ENCODE measurements around the gene PFN3. TPM values are rescaled to one million over a fixed set of nuclear protein-coding genes. Genes with fewer than 3 reads are reported as not detected.
A peak's percentile ranks its signal among the peaks of the same experiment; 100 is the strongest.

Gene PFN3
- total RNA-seq, 2 experiments from 2014 or later = not detected

GRCh38 chr5:177353093-177353492 lies 47.4 kb downstream of the PFN3 start:
- H3K4me3 Mint-ChIP-seq = peak overlapping the region; percentile 61
- H3K36me3 Mint-ChIP-seq (ENCODE audit: low read depth) = peaks cover 32% of the 10 kb centered on the region
- no peaks in the 10 kb centered on the region for H3K9me3 Mint-ChIP-seq
- H3K27me3 ChIP-seq (ENCODE audit: control insufficient read depth in 1 of 2, insufficient read depth in 2 of 2, low read length in 2 of 2) = no peaks in the 10 kb centered on the region
- ChIA-PET CTCF (interaction anchor here (0.7 to 1.8 kb wide), 4 partner anchors 8 to 877 kb away, joined by 3 to 6 read pairs (median 4); no protein-coding TSS in a partner anchor), POLR2A (no interaction called here)
- intact Hi-C loops (cut with DNase I, micrococcal nuclease) = loop anchor here in 1 of 2 experiments (5.0 to 10.0 kb wide), 3 partner anchors 221 to 968 kb away; partner anchors contain the start of genes HIGD2A, NHP2, NOP16 and NSD1
- no peak for DNase-seq
- no peak overlapping the region for H3K27ac ChIP-seq (ENCODE audit: low read depth in 1 of 2, low read length in 2 of 2)
- peaks cover 15% of the 10 kb centered on the region for H3K36me3 ChIP-seq (ENCODE audit: insufficient read depth, low read length)
- H3K27me3 Mint-ChIP-seq = no peaks in the 10 kb centered on the region
- no peak overlapping the region for H3K4me3 ChIP-seq (ENCODE audit: low read length)
- peaks cover 73% of the 10 kb centered on the region for H3K4me1 Mint-ChIP-seq (ENCODE audit: low read depth)
- no peaks in the 10 kb centered on the region for H3K9me3 ChIP-seq (ENCODE audit: control insufficient read depth in 1 of 2, insufficient read depth in 1 of 2, low read length in 2 of 2)
- TF ChIP-seq, protein P1, sequence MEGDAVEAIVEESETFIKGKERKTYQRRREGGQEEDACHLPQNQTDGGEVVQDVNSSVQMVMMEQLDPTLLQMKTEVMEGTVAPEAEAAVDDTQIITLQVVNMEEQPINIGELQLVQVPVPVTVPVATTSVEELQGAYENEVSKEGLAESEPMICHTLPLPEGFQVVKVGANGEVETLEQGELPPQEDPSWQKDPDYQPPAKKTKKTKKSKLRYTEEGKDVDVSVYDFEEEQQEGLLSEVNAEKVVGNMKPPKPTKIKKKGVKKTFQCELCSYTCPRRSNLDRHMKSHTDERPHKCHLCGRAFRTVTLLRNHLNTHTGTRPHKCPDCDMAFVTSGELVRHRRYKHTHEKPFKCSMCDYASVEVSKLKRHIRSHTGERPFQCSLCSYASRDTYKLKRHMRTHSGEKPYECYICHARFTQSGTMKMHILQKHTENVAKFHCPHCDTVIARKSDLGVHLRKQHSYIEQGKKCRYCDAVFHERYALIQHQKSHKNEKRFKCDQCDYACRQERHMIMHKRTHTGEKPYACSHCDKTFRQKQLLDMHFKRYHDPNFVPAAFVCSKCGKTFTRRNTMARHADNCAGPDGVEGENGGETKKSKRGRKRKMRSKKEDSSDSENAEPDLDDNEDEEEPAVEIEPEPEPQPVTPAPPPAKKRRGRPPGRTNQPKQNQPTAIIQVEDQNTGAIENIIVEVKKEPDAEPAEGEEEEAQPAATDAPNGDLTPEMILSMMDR (IDR thresholded peaks at IDR 0.05) = no peak
- peak overlapping the region; percentile 14 for H3K27ac Mint-ChIP-seq
- H3K4me1 ChIP-seq (ENCODE audit: insufficient read depth, low read length) = peaks cover 69% of the 10 kb centered on the region
- ATAC-seq (ENCODE audit: poor library complexity) = no peak

DNA sequence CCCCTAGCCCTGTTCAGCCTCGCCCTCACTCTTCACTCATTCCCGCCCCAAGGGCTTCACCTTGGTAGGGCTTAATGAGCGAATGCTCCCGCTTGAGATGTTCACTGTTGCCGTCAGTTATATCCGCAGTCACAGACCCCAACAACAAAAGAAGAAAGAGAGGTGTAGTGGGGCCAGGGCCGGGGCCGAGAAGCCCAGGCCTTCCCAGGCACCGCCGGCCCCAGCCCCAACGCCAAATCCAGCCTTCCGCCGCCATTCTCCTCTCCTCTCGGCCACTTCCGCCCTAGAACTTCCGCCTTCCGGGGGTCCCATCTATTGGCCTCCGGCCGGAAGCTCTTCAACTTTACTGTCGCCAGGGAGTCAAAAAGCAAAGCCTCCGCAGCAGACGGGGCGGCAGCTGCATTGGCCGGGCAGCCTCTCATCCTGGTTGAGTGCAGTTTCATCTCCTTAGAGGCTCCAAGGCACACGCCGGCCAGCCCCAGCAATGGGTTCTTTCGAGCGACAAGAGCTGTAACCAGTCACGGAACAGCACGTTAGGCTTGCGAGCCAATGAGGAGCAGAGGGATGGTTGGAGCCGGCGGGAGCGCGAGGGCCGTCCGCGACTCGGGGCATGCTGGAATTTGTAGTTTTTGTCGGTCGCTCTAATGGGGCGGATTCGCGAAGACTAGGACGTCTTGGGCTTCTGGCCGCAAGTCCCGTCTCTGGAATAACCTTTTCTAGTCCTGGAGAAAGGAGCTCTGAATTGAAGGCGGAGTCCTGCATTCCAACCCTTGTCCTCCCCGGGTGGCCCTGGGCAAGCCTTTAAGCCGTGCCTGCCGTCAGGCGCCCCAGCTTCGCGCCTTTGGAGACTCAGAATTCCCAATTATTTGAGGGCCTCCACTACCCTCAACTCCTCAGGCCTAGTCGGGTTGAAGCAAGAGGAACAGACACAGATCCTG lies 48.8 kb downstream of the PFN3 start, which contains the start of gene LMAN2:
Gene LMAN2 (minus strand): TSS at position 277 of the 938 bp plus-strand sequence. CDS start 21 bp downstream, at position 256.
- DNase-seq (peak; percentile 83 to 96 (median 86)), ATAC-seq (ENCODE audit: poor library complexity) (peak; percentile 99)
- Mint-ChIP-seq H3K36me3 (ENCODE audit: low read depth) (peaks cover 38% of the 10 kb centered on the region), H3K27me3 (no peaks in the 10 kb centered on the region), H3K4me1 (ENCODE audit: low read depth) (peaks cover 71% of the 10 kb centered on the region), H3K27ac (peak within 1 kb of the TSS; percentile 98), H3K4me3 (peak within 1 kb of the TSS; percentile 95), H3K9me3 (no peaks in the 10 kb centered on the region)
- ChIA-PET POLR2A (interaction anchor here (0.8 to 2.5 kb wide), 21 partner anchors 8 to 814 kb away, joined by 3 to 17 read pairs (median 5); partner anchors contain the start of genes GRK6, PRELID1, RAB24 and RNF44), CTCF (interaction anchor here (1.0 to 2.0 kb wide), 9 partner anchors 17 to 106 kb away, joined by 3 to 13 read pairs (median 5); no protein-coding TSS in a partner anchor)
- Histone ChIP-seq H3K27me3 (ENCODE audit: control insufficient read depth in 1 of 2, insufficient read depth in 2 of 2, low read length in 2 of 2) (no peaks in the 10 kb centered on the region), H3K9me3 (ENCODE audit: control insufficient read depth in 1 of 2, insufficient read depth in 1 of 2, low read length in 2 of 2) (no peaks in the 10 kb centered on the region), H3K36me3 (ENCODE audit: insufficient read depth, low read length) (peaks cover 28% of the 10 kb centered on the region), H3K4me1 (ENCODE audit: insufficient read depth, low read length) (peaks cover 63% of the 10 kb centered on the region), H3K4me3 (ENCODE audit: low read length) (peak within 1 kb of the TSS; percentile 95), H3K27ac (ENCODE audit: low read depth in 1 of 2, low read length in 2 of 2) (peak within 1 kb of the TSS; percentile 85 to 95)
- TF ChIP-seq, protein P1 (IDR thresholded peaks at IDR 0.05) = no peak
- intact Hi-C loops (cut with DNase I, micrococcal nuclease) = loop anchor here in 1 of 2 experiments (1.0 to 10.0 kb wide), 4 partner anchors 219 to 967 kb away; partner anchors contain the start of genes B4GALT7, HIGD2A, NHP2 and NOP16

- H3K4me3 ChIP-seq (ENCODE audit: low read length) = peak overlapping the region; percentile 95
- intact Hi-C loops (cut with DNase I, micrococcal nuclease) = loop anchor here in 1 of 2 experiments (1.0 to 10.0 kb wide), 4 partner anchors 219 to 966 kb away; partner anchors contain the start of genes B4GALT7, HIGD2A, NHP2 and NOP16
- no peak for DNase-seq
- H3K4me1 Mint-ChIP-seq (ENCODE audit: low read depth) = peaks cover 71% of the 10 kb centered on the region
- peaks cover 46% of the 10 kb centered on the region for H3K36me3 Mint-ChIP-seq (ENCODE audit: low read depth)
- H3K27ac ChIP-seq (ENCODE audit: low read depth in 1 of 2, low read length in 2 of 2) = peak overlapping the region; percentile 85 to 95
- TF ChIP-seq, protein P1 (IDR thresholded peaks at IDR 0.05) = no peak
- ATAC-seq (ENCODE audit: poor library complexity) = no peak
- CTCF ChIA-PET = interaction anchor here (1.0 to 2.0 kb wide), 6 partner anchors 18 to 103 kb away, joined by 3 to 13 read pairs (median 5); no protein-coding TSS in a partner anchor
- H3K9me3 Mint-ChIP-seq = no peaks in the 10 kb centered on the region
- H3K9me3 ChIP-seq (ENCODE audit: control insufficient read depth in 1 of 2, insufficient read depth in 1 of 2, low read length in 2 of 2) = no peaks in the 10 kb centered on the region
- no peaks in the 10 kb centered on the region for H3K27me3 ChIP-seq (ENCODE audit: control insufficient read depth in 1 of 2, insufficient read depth in 2 of 2, low read length in 2 of 2)
- peak overlapping the region; percentile 95 for H3K4me3 Mint-ChIP-seq
- H3K4me1 ChIP-seq (ENCODE audit: insufficient read depth, low read length) = peaks cover 57% of the 10 kb centered on the region
- H3K27me3 Mint-ChIP-seq = no peaks in the 10 kb centered on the region
- H3K36me3 ChIP-seq (ENCODE audit: insufficient read depth, low read length) = peaks cover 31% of the 10 kb centered on the region
- POLR2A ChIA-PET = interaction anchor here (1.0 to 2.5 kb wide), 16 partner anchors 9 to 242 kb away, joined by 3 to 17 read pairs (median 8); partner anchors contain the start of genes GRK6, PRELID1, RAB24 and TMED9
- peak overlapping the region; percentile 98 for H3K27ac Mint-ChIP-seq
Observed at GRCh38 chr5:177350776-177351391, 49.6 kb downstream of the PFN3 start.

Data from CD4-positive, alpha-beta T cell (primary cell).